Activated T-helper 17 cell treated with anti-CD3 and anti-CD28 coated beads, Interleukin-2, amount 50 U/mL, for 72 hours (primary cell): ENCODE results near the gene ZNF174. TPM values are rescaled to one million over a fixed set of nuclear protein-coding genes. Genes with fewer than 3 reads are reported as not detected.

Experiments
- ATAC-seq: fragments of 150-1000 bp; cut with Tn5 transposase; replicated peaks from 2 replicates; pipeline ENCODE4 v1.10.0; 2021; ENCODE audit warnings: mild to moderate bottlenecking, moderate library complexity
- H3K27ac Mint-ChIP-seq: one replicate; pipeline ENCODE4 v1.8.0; 2022; ENCODE audit warnings: mixed read lengths
- H3K27me3 Mint-ChIP-seq: one replicate; pipeline ENCODE4 v1.8.0; 2022; ENCODE audit warnings: mixed read lengths
- H3K36me3 Mint-ChIP-seq: one replicate; pipeline ENCODE4 v1.8.0; 2022; ENCODE audit warnings: low read depth, mild to moderate bottlenecking, mixed read lengths
- H3K4me1 Mint-ChIP-seq: one replicate; pipeline ENCODE4 v1.8.0; 2022; ENCODE audit warnings: mixed read lengths
- H3K4me3 Mint-ChIP-seq: one replicate; pipeline ENCODE4 v1.8.0; 2022; ENCODE audit warnings: mild to moderate bottlenecking, mixed read lengths
- H3K9me3 Mint-ChIP-seq: one replicate; pipeline ENCODE4 v1.8.0; 2022; ENCODE audit warnings: mixed read lengths
- total RNA-seq, 2 donors: library from RNA; stranded (reverse); gene quantifications; one replicate each; pipeline ENCODE4 v1.2.3, GENCODE V29; 2022

Gene ZNF174
- total RNA-seq, result 1 to 10 TPM; 5.8 to 8.4 TPM

DNA sequence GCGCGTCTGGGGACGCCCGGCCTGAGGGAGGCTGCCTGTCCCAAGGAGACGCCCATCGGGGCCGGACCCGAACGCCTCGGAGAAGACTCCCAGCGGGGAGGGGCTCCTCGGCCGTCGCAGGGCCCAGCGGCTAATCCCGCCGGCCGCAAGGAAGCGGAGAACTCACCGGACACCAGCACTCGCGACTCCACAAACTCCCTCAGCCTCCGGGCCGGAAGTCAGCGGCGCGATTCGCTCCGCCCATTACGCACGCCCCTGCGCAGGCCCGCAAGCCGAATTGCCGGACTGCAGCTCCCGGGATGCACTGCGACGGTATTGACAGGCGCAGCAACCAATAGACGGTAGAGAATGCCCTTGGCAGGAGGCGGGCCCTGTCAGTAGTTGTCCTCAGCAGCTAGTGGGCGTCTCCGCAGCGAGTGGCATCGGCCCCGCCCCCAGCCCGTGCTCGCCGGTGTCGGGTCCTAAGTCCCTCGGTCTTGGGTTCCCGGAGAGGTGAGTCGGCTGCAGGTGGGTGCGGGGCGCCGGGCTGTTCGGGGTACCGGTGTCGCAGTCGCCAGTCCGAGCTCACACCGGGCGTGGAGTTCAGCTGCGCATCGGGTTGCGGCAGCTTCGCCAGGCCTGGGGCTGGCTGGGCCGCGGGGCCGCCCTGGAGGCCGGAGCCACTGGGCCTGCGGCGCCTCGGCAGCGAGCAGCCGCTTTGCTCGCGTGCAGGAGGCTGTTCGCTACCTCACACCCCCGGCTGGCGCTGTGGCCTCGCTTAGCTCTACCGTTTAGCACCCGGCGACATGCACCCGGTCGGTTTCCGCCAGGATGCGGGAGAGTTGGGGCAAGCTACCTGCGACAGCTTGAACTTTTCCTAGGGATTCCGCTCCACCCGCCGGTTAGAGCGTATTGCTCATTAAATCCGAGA lies at the start of gene ZNF174, which contains the start of gene ZSCAN32:
ZNF174 (plus strand) TSS at position 437 of the 910 bp plus-strand sequence. CDS start 790 bp downstream, outside the sequence.
ZSCAN32 (minus strand) TSS at position 226 of the 910 bp plus-strand sequence. CDS start 3,447 bp downstream, outside the sequence.
- peak; percentile 99 for ATAC-seq
- Mint-ChIP-seq H3K4me3 (peak within 1 kb of the TSS; percentile 93), H3K36me3 (peaks cover 50% of the 10 kb centered on the region)

DNA sequence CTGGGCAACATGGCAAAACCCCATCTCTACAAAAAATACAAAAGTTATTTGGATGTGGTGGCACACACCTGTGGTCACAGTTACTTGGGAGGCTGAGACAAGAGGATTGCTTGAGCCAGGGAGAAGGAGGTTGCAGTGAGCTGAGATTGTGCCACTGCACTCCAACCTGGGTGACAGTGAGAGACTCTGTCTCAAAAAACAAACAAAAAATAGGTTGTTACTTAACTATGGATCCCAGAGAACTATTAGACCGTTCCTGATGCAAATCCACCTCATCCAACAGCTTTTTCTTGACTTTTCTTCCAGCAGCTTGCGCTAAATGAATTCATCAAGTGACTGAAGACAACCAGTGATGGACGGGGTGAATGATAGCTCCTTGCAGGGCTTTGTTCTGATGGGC lies 45.4 kb upstream of the ZNF174 start, which contains the start of gene OR2C1:
OR2C1 (plus strand) TSS at position 301 of the 400 bp plus-strand sequence; CDS start at position 353, 52 bp downstream.
- H3K27ac Mint-ChIP-seq, result no peak within 1 kb of the TSS
- peaks cover 11% of the 10 kb centered on the region for H3K9me3 Mint-ChIP-seq
- H3K4me1 Mint-ChIP-seq, result no peaks in the 10 kb centered on the region
- peaks cover 19% of the 10 kb centered on the region for H3K27me3 Mint-ChIP-seq
- no peaks in the 10 kb centered on the region for H3K36me3 Mint-ChIP-seq
- no peak for ATAC-seq
- H3K4me3 Mint-ChIP-seq, result no peak within 1 kb of the TSS

More for the DNA sequence above, at the start of gene ZNF174, which contains the start of gene ZSCAN32:
- Mint-ChIP-seq H3K9me3 (peaks cover 11% of the 10 kb centered on the region), H3K27me3 (no peaks in the 10 kb centered on the region), H3K27ac (peak within 1 kb of the TSS; percentile 85), H3K4me1 (peaks cover 25% of the 10 kb centered on the region)

- Mint-ChIP-seq H3K27ac (no peak overlapping the region), H3K27me3 (peaks cover 23% of the 10 kb centered on the region), H3K36me3 (no peaks in the 10 kb centered on the region), H3K4me3 (no peak overlapping the region), H3K4me1 (no peaks in the 10 kb centered on the region), H3K9me3 (peaks cover 14% of the 10 kb centered on the region)
- ATAC-seq, result no peak
These were observed 44.9 kb upstream of the ZNF174 start for GRCh38 chr16:3356118-3356517.

DNA sequence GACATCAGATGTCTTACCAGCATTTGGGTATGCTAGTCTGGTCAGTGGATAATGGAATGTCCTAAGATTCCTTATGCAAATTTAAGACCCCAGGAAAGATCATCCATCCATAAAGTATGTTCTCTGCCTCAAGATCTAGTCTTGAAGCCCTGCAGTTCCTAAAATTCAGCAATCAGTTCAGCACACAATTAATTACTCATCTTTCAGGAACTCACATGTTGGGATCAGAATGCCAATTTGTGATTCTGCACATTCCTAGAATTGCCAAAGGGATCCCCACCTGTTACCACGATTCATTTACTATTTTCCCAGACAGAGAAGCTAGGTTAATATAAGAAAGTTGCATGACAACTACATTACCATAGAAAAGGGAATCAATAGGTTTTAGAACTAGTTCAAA lies 42.1 kb upstream of the ZNF174 start:
- Mint-ChIP-seq H3K36me3 (no peaks in the 10 kb centered on the region), H3K4me1 (no peaks in the 10 kb centered on the region), H3K27me3 (peaks cover 26% of the 10 kb centered on the region), H3K27ac (no peak overlapping the region), H3K4me3 (no peak overlapping the region), H3K9me3 (peaks cover 19% of the 10 kb centered on the region)
- no peak for ATAC-seq

GRCh38 chr16:3362931-3363330 lies 38.1 kb upstream of the ZNF174 start:
- Mint-ChIP-seq H3K27ac (no peak overlapping the region), H3K9me3 (peaks cover 17% of the 10 kb centered on the region), H3K27me3 (peaks cover 22% of the 10 kb centered on the region), H3K4me3 (no peak overlapping the region), H3K4me1 (no peaks in the 10 kb centered on the region), H3K36me3 (no peaks in the 10 kb centered on the region)
- ATAC-seq, result no peak

GRCh38 chr16:3363793-3364192 lies 37.2 kb upstream of the ZNF174 start:
- Mint-ChIP-seq H3K27me3 (peaks cover 21% of the 10 kb centered on the region), H3K4me3 (peak overlapping the region; percentile 81), H3K36me3 (no peaks in the 10 kb centered on the region), H3K27ac (no peak overlapping the region), H3K9me3 (peaks cover 17% of the 10 kb centered on the region), H3K4me1 (no peaks in the 10 kb centered on the region)
- ATAC-seq, result no peak

GRCh38 chr16:3364774-3365427 lies 36.1 kb upstream of the ZNF174 start:
- Mint-ChIP-seq H3K27me3 (peaks cover 14% of the 10 kb centered on the region), H3K4me3 (peak overlapping the region; percentile 81), H3K9me3 (peaks cover 17% of the 10 kb centered on the region), H3K36me3 (no peaks in the 10 kb centered on the region), H3K4me1 (no peaks in the 10 kb centered on the region), H3K27ac (peak overlapping the region; percentile 81)
- ATAC-seq, result peak; percentile 98

- Mint-ChIP-seq H3K27ac (no peak overlapping the region), H3K4me3 (no peak overlapping the region), H3K9me3 (peaks cover 10% of the 10 kb centered on the region), H3K4me1 (no peaks in the 10 kb centered on the region), H3K27me3 (no peaks in the 10 kb centered on the region), H3K36me3 (no peaks in the 10 kb centered on the region)
- no peak for ATAC-seq
These were observed 31.9 kb upstream of the ZNF174 start for GRCh38 chr16:3369073-3369472.

DNA sequence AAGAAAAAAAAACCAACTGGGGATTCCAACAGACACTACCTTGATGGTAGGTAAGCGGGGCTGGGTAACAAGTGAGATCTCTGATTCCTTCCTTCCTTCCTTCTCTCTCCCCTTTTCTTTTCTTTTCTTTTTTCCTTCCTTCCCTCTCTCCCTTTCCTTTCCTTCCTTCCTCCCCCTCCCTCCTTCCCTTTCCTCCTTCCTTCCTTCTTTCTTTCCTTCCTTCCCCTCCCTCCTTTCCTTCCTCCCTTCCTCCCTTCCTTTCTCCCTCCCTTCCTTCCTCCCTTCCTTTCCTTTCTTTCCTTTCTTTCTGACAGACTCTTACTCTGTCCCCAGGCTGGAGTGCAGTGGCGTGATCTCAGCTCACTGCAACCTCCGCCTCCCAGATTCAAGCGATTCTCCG lies 25.3 kb upstream of the ZNF174 start:
- no peak overlapping the region for H3K27ac Mint-ChIP-seq
- no peak overlapping the region for H3K4me3 Mint-ChIP-seq
- peaks cover 29% of the 10 kb centered on the region for H3K9me3 Mint-ChIP-seq
- ATAC-seq, result no peak
- peaks cover 5% of the 10 kb centered on the region for H3K36me3 Mint-ChIP-seq
- H3K4me1 Mint-ChIP-seq, result no peaks in the 10 kb centered on the region
- H3K27me3 Mint-ChIP-seq, result no peaks in the 10 kb centered on the region

DNA sequence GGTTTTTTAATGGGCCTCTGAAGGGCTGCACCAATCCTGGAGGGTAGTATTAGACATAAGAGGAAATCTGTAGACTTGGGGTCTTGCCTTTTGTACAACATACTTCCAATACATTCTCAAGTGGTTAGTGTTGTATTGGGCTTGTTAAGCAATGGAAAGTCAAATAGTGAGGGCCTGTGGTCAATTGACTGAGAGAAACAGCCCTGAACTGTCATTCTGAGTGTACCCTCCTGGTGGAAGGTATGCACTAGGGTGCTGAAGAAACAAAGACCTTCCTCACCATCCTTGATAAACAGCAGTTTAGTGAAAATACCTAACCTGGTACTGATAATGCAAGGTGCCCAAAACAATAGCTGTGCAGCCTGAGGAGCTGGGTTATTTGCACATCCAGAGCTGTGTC lies 23.1 kb upstream of the ZNF174 start:
- H3K27me3 Mint-ChIP-seq, result no peaks in the 10 kb centered on the region
- no peaks in the 10 kb centered on the region for H3K4me1 Mint-ChIP-seq
- H3K9me3 Mint-ChIP-seq, result peaks cover 40% of the 10 kb centered on the region
- H3K4me3 Mint-ChIP-seq, result no peak overlapping the region
- H3K27ac Mint-ChIP-seq, result no peak overlapping the region
- no peak for ATAC-seq
- H3K36me3 Mint-ChIP-seq, result peaks cover 27% of the 10 kb centered on the region

- ATAC-seq, result no peak
- H3K9me3 Mint-ChIP-seq, result peaks cover 39% of the 10 kb centered on the region
- peaks cover 75% of the 10 kb centered on the region for H3K36me3 Mint-ChIP-seq
- H3K4me3 Mint-ChIP-seq, result no peak overlapping the region
- no peak overlapping the region for H3K27ac Mint-ChIP-seq
- H3K27me3 Mint-ChIP-seq, result no peaks in the 10 kb centered on the region
- no peaks in the 10 kb centered on the region for H3K4me1 Mint-ChIP-seq
These were observed 18.0 kb upstream of the ZNF174 start for GRCh38 chr16:3383045-3383448.

GRCh38 chr16:3388325-3388724 lies 12.7 kb upstream of the ZNF174 start:
- Mint-ChIP-seq H3K27me3 (no peaks in the 10 kb centered on the region), H3K4me3 (no peak overlapping the region), H3K36me3 (peaks cover 96% of the 10 kb centered on the region), H3K27ac (no peak overlapping the region), H3K4me1 (no peaks in the 10 kb centered on the region), H3K9me3 (peaks cover 36% of the 10 kb centered on the region)
- ATAC-seq, result no peak

DNA sequence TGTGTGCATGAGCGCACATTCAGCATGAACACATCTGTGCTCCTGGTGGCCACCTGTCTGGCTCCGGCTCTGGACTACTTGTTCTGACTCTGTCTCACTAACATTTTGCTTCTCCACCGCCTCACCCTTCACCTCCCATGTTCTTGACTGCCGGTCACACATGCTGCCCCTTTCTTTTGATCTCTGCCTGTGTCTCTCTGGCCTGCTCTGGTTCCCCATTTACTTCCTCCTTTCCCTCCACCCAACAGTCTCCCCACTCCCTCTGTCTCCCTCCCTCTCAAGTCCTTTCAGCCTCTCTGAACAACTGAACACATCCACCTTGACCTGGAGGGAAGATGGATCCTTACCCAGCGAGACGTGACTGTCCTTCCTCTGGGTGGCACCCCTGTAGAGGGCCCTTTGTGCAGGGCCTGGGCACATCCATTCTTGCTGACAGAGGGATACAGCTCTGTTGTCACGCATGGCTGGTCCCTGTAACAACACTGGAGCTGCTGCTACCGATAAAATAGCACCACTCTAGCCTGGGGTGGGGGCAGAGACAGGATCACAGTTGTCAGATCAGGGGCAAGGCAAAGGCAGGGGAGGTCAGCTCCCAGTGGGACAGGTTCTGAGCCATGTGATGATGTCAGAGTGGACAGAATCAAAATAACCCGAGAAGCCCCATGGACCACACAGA lies 11.2 kb upstream of the ZNF174 start:
- Mint-ChIP-seq H3K36me3 (peaks cover 96% of the 10 kb centered on the region), H3K27ac (no peak overlapping the region), H3K9me3 (peaks cover 32% of the 10 kb centered on the region), H3K27me3 (no peaks in the 10 kb centered on the region), H3K4me1 (peaks cover under 1% of the 10 kb centered on the region), H3K4me3 (no peak overlapping the region)
- no peak for ATAC-seq

DNA sequence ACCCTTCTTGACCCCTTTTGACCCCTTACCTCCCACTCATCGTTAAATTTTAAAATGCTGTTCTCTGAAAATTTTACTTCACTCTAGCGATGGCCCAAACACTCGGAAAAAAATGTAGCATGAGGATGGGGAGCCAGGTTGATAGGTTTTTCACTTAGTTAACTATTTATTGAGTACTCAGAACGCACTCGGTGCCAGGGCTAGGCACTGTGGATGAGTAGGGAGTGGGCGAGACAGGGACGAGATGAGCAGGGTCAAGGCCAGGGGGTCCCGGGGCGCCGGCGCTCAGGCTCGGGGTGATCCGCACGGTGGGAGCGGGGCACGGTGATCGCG lies 603 bp upstream of the ZNF174 start:
- ATAC-seq, result peak; percentile 41

More for the DNA sequence above, 603 bp upstream of the ZNF174 start:
- peaks cover 13% of the 10 kb centered on the region for H3K9me3 Mint-ChIP-seq
- H3K36me3 Mint-ChIP-seq, result peaks cover 50% of the 10 kb centered on the region
- H3K4me3 Mint-ChIP-seq, result peak overlapping the region; percentile 93
- H3K4me1 Mint-ChIP-seq, result peaks cover 29% of the 10 kb centered on the region
- peak overlapping the region; percentile 85 for H3K27ac Mint-ChIP-seq
- no peaks in the 10 kb centered on the region for H3K27me3 Mint-ChIP-seq
